Neural progenitor cell (in vitro differentiated cells): Measurements from ENCODE around the gene GOLGA6L2.

Experiments used
- CTCF ChIP-seq: fragments of 200-600 bp; sonication (generic); IDR thresholded peaks from 2 replicates; pipeline ENCODE4 v1.5.1; 2017; ENCODE audit warnings: antibody characterized with exemption, mild to moderate bottlenecking
- EZH2 ChIP-seq: fragments of 200-600 bp; sonication (generic); IDR thresholded peaks from 2 replicates; pipeline ENCODE4 v1.6.1; 2017; ENCODE audit warnings: antibody characterized with exemption, mild to moderate bottlenecking, moderate library complexity
- EZH2phosphoT487 ChIP-seq: fragments of 200-600 bp; sonication (generic); IDR thresholded peaks from 2 replicates; pipeline ENCODE4 v1.6.1; 2017; ENCODE audit warnings: antibody characterized with exemption

- TF ChIP-seq EZH2phosphoT487 (no peak), EZH2 (no peak), CTCF (no peak)
Observed at GRCh38 chr15:23422099-23422945, 24.7 kb downstream of the GOLGA6L2 start.
